Natural killer cell (primary cell): ENCODE results near the gene SLC25A13. TPM values are rescaled to one million over a fixed set of nuclear protein-coding genes. Genes with fewer than 3 reads are reported as not detected.

Source experiments
- ATAC-seq, 3 donors: fragments of 150-1000 bp in 2 of 3; fragments of 200-7000 bp in 1 of 3; cut with Tn5 transposase; 1 replicate in 1 of 3; 2 replicates in 2 of 3; pipeline ENCODE4 v1.10.0; 2021; ENCODE audit warnings: mild to moderate bottlenecking in 2 of 3, moderate library complexity in 2 of 3
- DNase-seq, 2 donors: peaks; one replicate each; pipeline versions ENCODE4 v3.0.0 to v3.0.0-alpha.2; 2013 to 2021; ENCODE audit warnings: mixed read lengths in 1 of 2
- H3K27ac ChIP-seq: one replicate; pipeline ENCODE4 v1.5.1; 2013; ENCODE audit warnings: mild to moderate bottlenecking, low read length
- H3K27me3 ChIP-seq: one replicate; pipeline ENCODE4 v1.6.1; 2013; ENCODE audit warnings: low read length; ENCODE audit not compliant: control insufficient read depth, insufficient read depth
- H3K36me3 ChIP-seq: one replicate; pipeline ENCODE4 v1.6.1; 2013; ENCODE audit warnings: low read length; ENCODE audit not compliant: control insufficient read depth, insufficient read depth
- H3K4me1 ChIP-seq: one replicate; pipeline ENCODE4 v1.6.1; 2013; ENCODE audit warnings: low read length; ENCODE audit not compliant: control insufficient read depth, insufficient read depth
- H3K4me3 ChIP-seq: one replicate; pipeline ENCODE4 v1.5.1; 2013; ENCODE audit warnings: low read length
- H3K9me3 ChIP-seq: one replicate; pipeline ENCODE4 v1.6.1; 2013; ENCODE audit warnings: low read length; ENCODE audit not compliant: control insufficient read depth, insufficient read depth
- H3K27ac Mint-ChIP-seq, 2 donors: one replicate each; pipeline ENCODE4 v1.8.0; 2022; ENCODE audit warnings: mild to moderate bottlenecking in 2 of 2, mixed read lengths in 2 of 2, moderate library complexity in 1 of 2
- H3K27me3 Mint-ChIP-seq, 2 donors: one replicate each; pipeline ENCODE4 v1.8.0; 2022; ENCODE audit warnings: low read depth in 2 of 2, mixed read lengths in 2 of 2
- H3K36me3 Mint-ChIP-seq: one replicate; pipeline ENCODE4 v1.8.0; 2022; ENCODE audit warnings: mixed read lengths
- H3K4me1 Mint-ChIP-seq, 2 donors: one replicate each; pipeline ENCODE4 v1.8.0; 2022; ENCODE audit warnings: mixed read lengths in 2 of 2
- H3K4me3 Mint-ChIP-seq: one replicate; pipeline ENCODE4 v1.8.0; 2022; ENCODE audit warnings: mild to moderate bottlenecking, moderate library complexity, mixed read lengths
- H3K9me3 Mint-ChIP-seq, 2 donors: one replicate each; pipeline ENCODE4 v1.8.0; 2022; ENCODE audit warnings: mixed read lengths in 2 of 2
- CTCF ChIP-seq: fragments of 200-600 bp; IDR thresholded peaks from one replicate; pipeline ENCODE4 v1.8.0; 2022; ENCODE audit warnings: antibody characterized with exemption
- WGBS: methylation state at CpG from one replicate; pipeline ENCODE4 v1.1.7; 2013; ENCODE audit warnings: missing lambda C conversion rate; ENCODE audit not compliant: insufficient coverage; 5-methylcytosine and 5-hydroxymethylcytosine counted together
- intact Hi-C: fragments of 100-400 bp; cut with micrococcal nuclease; formaldehyde crosslinking; loops from one replicate; pipeline ENCODE4 v1.14.2; 2022
- total RNA-seq, 4 donors: library from RNA; stranded (reverse); fragments of 120-200 nt in 1 of 4; gene quantifications; one replicate each; pipeline versions ENCODE4 v1.2.3 to v1.2.4, GENCODE V29; 2013 to 2022

SLC25A13 gene
- total RNA-seq, 3 donors from 2014 or later (not counting 1 experiment from before 2014, with no cell fraction given): 16.9 to 20.8 (median 20.5) TPM

- intact Hi-C loops: no loop called here
- Histone ChIP-seq H3K9me3 (no peaks in the 10 kb centered on the region), H3K27me3 (no peaks in the 10 kb centered on the region), H3K36me3 (peaks cover 4% of the 10 kb centered on the region), H3K4me1 (no peaks in the 10 kb centered on the region), H3K4me3 (no peak overlapping the region), H3K27ac (no peak overlapping the region)
- no peak for TF ChIP-seq CTCF
- Mint-ChIP-seq H3K36me3 (peaks cover 6% of the 10 kb centered on the region), H3K27ac (no peak overlapping the region), H3K27me3 (no peaks in the 10 kb centered on the region), H3K4me3 (no peak overlapping the region), H3K4me1 (peaks cover 5 to 6% of the 10 kb centered on the region in 2 donors), H3K9me3 (no peaks in the 10 kb centered on the region)
- DNase-seq (no peak), ATAC-seq (no peak)
- WGBS: no CpG with 5 or more reads among the region's 1 CpG
These were observed 48.2 kb downstream of the SLC25A13 start for GRCh38 chr7:96273716-96274115.

- Mint-ChIP-seq H3K27me3 (no peaks in the 10 kb centered on the region), H3K4me3 (no peak overlapping the region), H3K4me1 (peaks cover 5 to 6% of the 10 kb centered on the region in 2 donors), H3K9me3 (no peaks in the 10 kb centered on the region), H3K36me3 (peaks cover 6% of the 10 kb centered on the region), H3K27ac (no peak overlapping the region)
- Histone ChIP-seq H3K4me3 (no peak overlapping the region), H3K9me3 (no peaks in the 10 kb centered on the region), H3K4me1 (no peaks in the 10 kb centered on the region), H3K27me3 (no peaks in the 10 kb centered on the region), H3K36me3 (no peaks in the 10 kb centered on the region), H3K27ac (no peak overlapping the region)
- ATAC-seq (no peak), DNase-seq (no peak)
- intact Hi-C loops: no loop called here
- no peak for TF ChIP-seq CTCF
- 98% methylated on average over 5 of the region's 5 CpGs for WGBS
These were observed 52.5 kb downstream of the SLC25A13 start for GRCh38 chr7:96269246-96269994.

GRCh38 chr7:96266580-96266979 lies 55.3 kb downstream of the SLC25A13 start:
- H3K36me3 ChIP-seq: no peaks in the 10 kb centered on the region
- Mint-ChIP-seq H3K36me3 (peaks cover 6% of the 10 kb centered on the region), H3K4me3 (no peak overlapping the region), H3K27me3 (no peaks in the 10 kb centered on the region), H3K9me3 (no peaks in the 10 kb centered on the region), H3K4me1 (peaks cover 6 to 17% of the 10 kb centered on the region in 2 donors), H3K27ac (no peak overlapping the region)
- DNase-seq: no peak
- no peaks in the 10 kb centered on the region for H3K4me1 ChIP-seq
- no peak overlapping the region for H3K27ac ChIP-seq
- ATAC-seq: no peak
- no peaks in the 10 kb centered on the region for H3K27me3 ChIP-seq
- H3K4me3 ChIP-seq: no peak overlapping the region
- no peaks in the 10 kb centered on the region for H3K9me3 ChIP-seq
- WGBS: no CpG with 5 or more reads among the region's 1 CpG
- TF ChIP-seq CTCF: no peak
- intact Hi-C loops: no loop called here

- no peak overlapping the region for H3K27ac ChIP-seq
- no peaks in the 10 kb centered on the region for H3K27me3 ChIP-seq
- H3K4me3 Mint-ChIP-seq: no peak overlapping the region
- no peak overlapping the region for H3K27ac Mint-ChIP-seq
- no peak overlapping the region for H3K4me3 ChIP-seq
- peaks cover 5% of the 10 kb centered on the region for H3K36me3 Mint-ChIP-seq
- intact Hi-C loops: no loop called here
- no peaks in the 10 kb centered on the region for H3K9me3 Mint-ChIP-seq
- no peaks in the 10 kb centered on the region for H3K36me3 ChIP-seq
- H3K4me1 ChIP-seq: no peaks in the 10 kb centered on the region
- H3K4me1 Mint-ChIP-seq: peaks cover 3 to 14% of the 10 kb centered on the region in 2 donors
- H3K9me3 ChIP-seq: no peaks in the 10 kb centered on the region
- TF ChIP-seq CTCF: no peak
- WGBS: 100% methylated on average over 1 of the region's 1 CpG
- ATAC-seq: no peak
- H3K27me3 Mint-ChIP-seq: no peaks in the 10 kb centered on the region
- no peak for DNase-seq
These were observed 55.9 kb downstream of the SLC25A13 start for GRCh38 chr7:96266015-96266414.
